ENCODE results near the gene IGLON5. TPM values are rescaled to one million over a fixed set of nuclear protein-coding genes. Genes with fewer than 3 reads are reported as not detected.

The IGLON5 gene
- total and polyA plus RNA-seq, 12 donors: 0.14 to 0.19 TPM; not detected in 10

GRCh38 chr19:51274049-51274770, 37.2 kb upstream of the IGLON5 start:
- Histone ChIP-seq H3K9me3 (no peaks in the 10 kb centered on the region), H3K4me1 (peaks cover 0 to 14% (median 0%) of the 10 kb centered on the region in 9 donors), H3K27me3 (peaks cover 0 to 63% (median 20%) of the 10 kb centered on the region in 7 donors), H3K27ac (no peak overlapping the region), H3K4me3 (no peak overlapping the region), H3K36me3 (no peaks in the 10 kb centered on the region)
- 81% methylated on average over 8 of the region's 8 CpGs for WGBS, 2 donors
- TF ChIP-seq, protein P1, sequence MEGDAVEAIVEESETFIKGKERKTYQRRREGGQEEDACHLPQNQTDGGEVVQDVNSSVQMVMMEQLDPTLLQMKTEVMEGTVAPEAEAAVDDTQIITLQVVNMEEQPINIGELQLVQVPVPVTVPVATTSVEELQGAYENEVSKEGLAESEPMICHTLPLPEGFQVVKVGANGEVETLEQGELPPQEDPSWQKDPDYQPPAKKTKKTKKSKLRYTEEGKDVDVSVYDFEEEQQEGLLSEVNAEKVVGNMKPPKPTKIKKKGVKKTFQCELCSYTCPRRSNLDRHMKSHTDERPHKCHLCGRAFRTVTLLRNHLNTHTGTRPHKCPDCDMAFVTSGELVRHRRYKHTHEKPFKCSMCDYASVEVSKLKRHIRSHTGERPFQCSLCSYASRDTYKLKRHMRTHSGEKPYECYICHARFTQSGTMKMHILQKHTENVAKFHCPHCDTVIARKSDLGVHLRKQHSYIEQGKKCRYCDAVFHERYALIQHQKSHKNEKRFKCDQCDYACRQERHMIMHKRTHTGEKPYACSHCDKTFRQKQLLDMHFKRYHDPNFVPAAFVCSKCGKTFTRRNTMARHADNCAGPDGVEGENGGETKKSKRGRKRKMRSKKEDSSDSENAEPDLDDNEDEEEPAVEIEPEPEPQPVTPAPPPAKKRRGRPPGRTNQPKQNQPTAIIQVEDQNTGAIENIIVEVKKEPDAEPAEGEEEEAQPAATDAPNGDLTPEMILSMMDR (IDR thresholded peaks at IDR 0.05): no peak
- no peak for ATAC-seq
- intact Hi-C loops (cut with DNase I): no loop called here
- DNase-seq: no peak

DNA sequence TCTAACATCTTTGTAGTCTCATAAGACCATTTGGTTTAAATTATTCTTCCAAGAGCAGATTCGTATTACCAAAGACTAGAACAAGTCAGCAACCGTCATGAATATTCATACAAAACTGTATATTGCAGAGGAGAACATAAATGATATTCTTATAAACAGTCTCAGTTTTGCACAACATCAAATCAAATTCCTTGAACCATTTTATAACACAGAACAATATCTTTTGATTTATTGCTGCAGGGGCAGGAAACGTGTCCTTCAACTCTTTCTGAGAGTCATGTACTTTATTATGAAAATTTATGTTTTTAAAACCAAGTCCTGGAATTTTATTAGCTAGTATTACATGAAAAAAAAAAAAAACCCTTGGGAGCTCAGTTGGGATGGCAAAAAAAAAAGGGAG, 34.3 kb upstream of the IGLON5 start:
- no peak for ATAC-seq
- H3K36me3 ChIP-seq: no peaks in the 10 kb centered on the region
- WGBS, 2 donors: 76 to 78% methylated on average over 3 of the region's 3 CpGs
- H3K27ac ChIP-seq: no peak overlapping the region
- peaks cover 0 to 8% (median 0%) of the 10 kb centered on the region in 9 donors for H3K4me1 ChIP-seq
- peaks cover 0 to under 1% (median 0%) of the 10 kb centered on the region in 11 donors for H3K9me3 ChIP-seq
- intact Hi-C loops (cut with DNase I): no loop called here
- TF ChIP-seq, protein P1 (IDR thresholded peaks at IDR 0.05): no peak
- peaks cover 0 to 53% (median 13%) of the 10 kb centered on the region in 7 donors for H3K27me3 ChIP-seq
- DNase-seq: no peak
- no peak overlapping the region for H3K4me3 ChIP-seq

GRCh38 chr19:51282335-51282734, 29.1 kb upstream of the IGLON5 start:
- DNase-seq (no peak), ATAC-seq (no peak)
- Histone ChIP-seq H3K9me3 (peaks cover 0 to 21% (median 0%) of the 10 kb centered on the region in 11 donors), H3K27ac (no peak overlapping the region), H3K27me3 (peaks cover 0 to 45% (median 29%) of the 10 kb centered on the region in 7 donors), H3K36me3 (no peaks in the 10 kb centered on the region), H3K4me1 (no peaks in the 10 kb centered on the region), H3K4me3 (no peak overlapping the region)
- 83% methylated on average over 4 of the region's 4 CpGs for WGBS, 2 donors
- TF ChIP-seq, protein P1 (IDR thresholded peaks at IDR 0.05): no peak
- intact Hi-C loops (cut with DNase I): no loop called here

DNA sequence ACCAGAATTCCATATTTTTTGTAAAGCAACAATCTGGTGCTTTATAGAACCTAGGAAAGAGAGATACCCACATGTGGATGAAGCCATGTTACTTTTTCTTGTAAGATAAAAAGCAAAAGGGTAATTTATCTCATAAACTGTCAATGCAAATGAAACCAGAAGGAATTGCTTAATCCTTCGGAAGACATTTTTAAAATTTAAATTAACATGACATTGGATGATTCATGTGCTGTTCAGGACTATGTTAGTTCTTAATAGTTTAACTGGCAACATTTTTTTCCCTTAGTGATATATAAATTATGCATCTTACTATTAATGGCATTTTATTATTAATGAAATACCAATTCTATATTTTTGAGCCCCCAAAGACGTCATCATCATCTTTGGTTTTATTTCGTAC, 25.8 kb upstream of the IGLON5 start:
- 66 to 84% methylated on average over 3 of the region's 3 CpGs for WGBS, 2 donors
- no peaks in the 10 kb centered on the region for H3K4me1 ChIP-seq
- H3K9me3 ChIP-seq: peaks cover 0 to 21% (median 0%) of the 10 kb centered on the region in 11 donors
- H3K27me3 ChIP-seq: peaks cover 0 to 36% (median 25%) of the 10 kb centered on the region in 7 donors
- intact Hi-C loops (cut with DNase I): no loop called here
- H3K27ac ChIP-seq: no peak overlapping the region
- H3K36me3 ChIP-seq: no peaks in the 10 kb centered on the region
- no peak overlapping the region for H3K4me3 ChIP-seq
- ATAC-seq: no peak
- TF ChIP-seq, protein P1 (IDR thresholded peaks at IDR 0.05): no peak
- no peak for DNase-seq
